ENCODE measurements around the gene MAP3K20. TPM values are rescaled to one million over a fixed set of nuclear protein-coding genes. Genes with fewer than 3 reads are reported as not detected.

MAP3K20 gene
- polyA plus RNA-seq, 1 of the 3 experiments (the other 2 are of a cell fraction), result 8.5 TPM

DNA sequence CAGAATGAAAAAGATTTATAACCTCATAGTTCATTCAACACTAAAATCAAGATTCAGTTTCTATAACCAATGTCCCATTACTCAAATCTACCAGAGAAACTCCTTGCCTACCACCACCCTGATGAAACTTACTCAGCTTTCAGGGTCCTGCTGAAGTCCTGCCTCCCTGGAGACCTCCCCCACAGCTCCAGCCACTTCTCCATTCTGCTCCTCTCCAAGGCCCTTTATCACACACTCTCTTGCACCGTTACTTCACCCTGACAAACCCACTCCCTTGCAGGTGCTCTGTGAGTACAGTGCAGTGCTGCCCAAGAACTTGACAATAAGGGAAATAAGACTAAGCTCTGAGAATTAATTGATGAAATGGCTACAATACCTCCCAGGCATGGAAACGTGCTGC, 195.5 kb downstream of the MAP3K20 start:
- Histone ChIP-seq H3K27ac (ENCODE audit: low read depth in 2 of 2, low read length in 1 of 2) (no peak overlapping the region), H3K79me2 (ENCODE audit: insufficient read depth) (no peaks in the 10 kb centered on the region), H3K27me3 (ENCODE audit: insufficient read depth) (no peaks in the 10 kb centered on the region), H3K36me3 (replicated peaks in 1 of 2; ENCODE audit: control insufficient read depth in 1 of 2, insufficient read depth in 2 of 2, low read length in 1 of 2) (no peaks in the 10 kb centered on the region), H4K20me1 (ENCODE audit: insufficient read depth) (no peaks in the 10 kb centered on the region), H3K9me2 (no peaks in the 10 kb centered on the region), H3K4me1 (ENCODE audit: control insufficient read depth in 1 of 2, insufficient read depth in 2 of 2, low read depth in 1 of 2, low read length in 1 of 2) (no peaks in the 10 kb centered on the region; a peak in 1 of 4 replicates), H2AFZ (ENCODE audit: low read depth) (no peak overlapping the region), H3K9ac (no peak overlapping the region), H3F3A (replicated peaks; ENCODE audit: insufficient read depth) (no peaks in the 10 kb centered on the region), H3K9me3 (no peaks in the 10 kb centered on the region), H3K4me3 (ENCODE audit: low read depth in 2 of 2, low read length in 1 of 2) (no peak overlapping the region), H3K4me2 (no peak overlapping the region)
- TF ChIP-seq, protein P1, sequence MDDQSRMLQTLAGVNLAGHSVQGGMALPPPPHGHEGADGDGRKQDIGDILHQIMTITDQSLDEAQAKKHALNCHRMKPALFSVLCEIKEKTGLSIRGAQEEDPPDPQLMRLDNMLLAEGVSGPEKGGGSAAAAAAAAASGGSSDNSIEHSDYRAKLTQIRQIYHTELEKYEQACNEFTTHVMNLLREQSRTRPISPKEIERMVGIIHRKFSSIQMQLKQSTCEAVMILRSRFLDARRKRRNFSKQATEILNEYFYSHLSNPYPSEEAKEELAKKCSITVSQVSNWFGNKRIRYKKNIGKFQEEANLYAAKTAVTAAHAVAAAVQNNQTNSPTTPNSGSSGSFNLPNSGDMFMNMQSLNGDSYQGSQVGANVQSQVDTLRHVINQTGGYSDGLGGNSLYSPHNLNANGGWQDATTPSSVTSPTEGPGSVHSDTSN (IDR thresholded peaks at IDR 0.05), result no peak
- no peak for TF ChIP-seq NFIC (IDR thresholded peaks at IDR 0.05; ENCODE audit: borderline replicate concordance)
- TF ChIP-seq GATA2 (CRISPR knock-in tag; IDR thresholded peaks at IDR 0.05), result no peak
- no peak for TF ChIP-seq TAF1 (IDR thresholded peaks at IDR 0.05; ENCODE audit: borderline replicate concordance, low read depth, low read length)
- TF ChIP-seq CHD2 (IDR thresholded peaks at IDR 0.05; ENCODE audit: low read length, partially characterized antibody), result no peak
- no peak for TF ChIP-seq ELF1 (IDR thresholded peaks at IDR 0.05)
- no peak for TF ChIP-seq RXRA (IDR thresholded peaks at IDR 0.05; ENCODE audit: borderline replicate concordance, low read depth)
- no peak for TF ChIP-seq RFX5 (IDR thresholded peaks at IDR 0.05; ENCODE audit: low read length)
- TF ChIP-seq, protein P2, sequence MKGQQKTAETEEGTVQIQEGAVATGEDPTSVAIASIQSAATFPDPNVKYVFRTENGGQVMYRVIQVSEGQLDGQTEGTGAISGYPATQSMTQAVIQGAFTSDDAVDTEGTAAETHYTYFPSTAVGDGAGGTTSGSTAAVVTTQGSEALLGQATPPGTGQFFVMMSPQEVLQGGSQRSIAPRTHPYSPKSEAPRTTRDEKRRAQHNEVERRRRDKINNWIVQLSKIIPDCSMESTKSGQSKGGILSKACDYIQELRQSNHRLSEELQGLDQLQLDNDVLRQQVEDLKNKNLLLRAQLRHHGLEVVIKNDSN (IDR thresholded peaks at IDR 0.05; ENCODE audit: borderline replicate concordance, low read depth), result no peak
- TF ChIP-seq, protein P3, sequence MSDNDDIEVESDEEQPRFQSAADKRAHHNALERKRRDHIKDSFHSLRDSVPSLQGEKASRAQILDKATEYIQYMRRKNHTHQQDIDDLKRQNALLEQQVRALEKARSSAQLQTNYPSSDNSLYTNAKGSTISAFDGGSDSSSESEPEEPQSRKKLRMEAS (IDR thresholded peaks at IDR 0.05; ENCODE audit: low read depth), result no peak
- TF ChIP-seq POLR2AphosphoS5 (IDR thresholded peaks at IDR 0.05; ENCODE audit: low read depth, low read length), result no peak
- ChIA-PET CTCF (interaction anchor here (0.7 to 1.0 kb wide), 2 partner anchors 9 to 339 kb away, joined by 3 read pairs; no protein-coding TSS in a partner anchor), POLR2A (no interaction called here)
- 76% methylated on average over 2 of the region's 2 CpGs for WGBS (ENCODE audit: low lambda C conversion rate)
- no peak for DNase-seq

DNA sequence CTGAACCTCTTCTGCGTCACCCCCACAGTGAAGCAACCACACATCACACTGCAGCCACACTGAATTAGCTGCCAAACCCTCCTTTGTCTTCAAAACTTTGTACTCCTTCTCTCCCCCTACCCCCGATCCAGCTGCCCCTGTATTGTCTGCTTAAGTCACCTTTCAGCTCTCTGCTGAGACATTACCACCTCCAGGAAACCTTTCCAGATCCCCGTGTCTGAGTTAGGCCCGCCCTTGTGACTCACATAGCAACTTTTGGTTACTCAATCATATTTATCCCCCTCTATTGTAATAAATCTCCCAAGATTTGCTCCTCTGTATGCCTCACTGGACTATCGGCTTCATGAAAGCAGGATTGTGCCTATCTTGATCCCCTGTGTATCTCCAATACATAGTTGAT, 196.2 kb downstream of the MAP3K20 start:
- POLR2A ChIA-PET, result no interaction called here

More for the DNA sequence above, 196.2 kb downstream of the MAP3K20 start:
- Histone ChIP-seq H3K4me1 (ENCODE audit: control insufficient read depth in 1 of 2, insufficient read depth in 2 of 2, low read depth in 1 of 2, low read length in 1 of 2) (no peaks in the 10 kb centered on the region; a peak in 1 of 4 replicates), H3K9me2 (no peaks in the 10 kb centered on the region), H3K79me2 (ENCODE audit: insufficient read depth) (no peaks in the 10 kb centered on the region), H4K20me1 (ENCODE audit: insufficient read depth) (no peaks in the 10 kb centered on the region), H3K4me3 (ENCODE audit: low read depth in 2 of 2, low read length in 1 of 2) (no peak overlapping the region), H3K4me2 (no peak overlapping the region), H3K27me3 (ENCODE audit: insufficient read depth) (no peaks in the 10 kb centered on the region), H3K27ac (ENCODE audit: low read depth in 2 of 2, low read length in 1 of 2) (no peak overlapping the region), H3K9me3 (no peaks in the 10 kb centered on the region), H2AFZ (ENCODE audit: low read depth) (no peak overlapping the region), H3K36me3 (replicated peaks in 1 of 2; ENCODE audit: control insufficient read depth in 1 of 2, insufficient read depth in 2 of 2, low read length in 1 of 2) (no peaks in the 10 kb centered on the region), H3F3A (replicated peaks; ENCODE audit: insufficient read depth) (no peaks in the 10 kb centered on the region), H3K9ac (no peak overlapping the region)
- no peak for TF ChIP-seq MXI1 (IDR thresholded peaks at IDR 0.05; ENCODE audit: low read depth, low read length)
- TF ChIP-seq EP300 (IDR thresholded peaks at IDR 0.05; ENCODE audit: borderline replicate concordance in 1 of 2, low read depth in 1 of 2, low read length in 1 of 2), result no peak
- TF ChIP-seq NFIC (IDR thresholded peaks at IDR 0.05; ENCODE audit: borderline replicate concordance), result no peak
- TF ChIP-seq, protein P4, sequence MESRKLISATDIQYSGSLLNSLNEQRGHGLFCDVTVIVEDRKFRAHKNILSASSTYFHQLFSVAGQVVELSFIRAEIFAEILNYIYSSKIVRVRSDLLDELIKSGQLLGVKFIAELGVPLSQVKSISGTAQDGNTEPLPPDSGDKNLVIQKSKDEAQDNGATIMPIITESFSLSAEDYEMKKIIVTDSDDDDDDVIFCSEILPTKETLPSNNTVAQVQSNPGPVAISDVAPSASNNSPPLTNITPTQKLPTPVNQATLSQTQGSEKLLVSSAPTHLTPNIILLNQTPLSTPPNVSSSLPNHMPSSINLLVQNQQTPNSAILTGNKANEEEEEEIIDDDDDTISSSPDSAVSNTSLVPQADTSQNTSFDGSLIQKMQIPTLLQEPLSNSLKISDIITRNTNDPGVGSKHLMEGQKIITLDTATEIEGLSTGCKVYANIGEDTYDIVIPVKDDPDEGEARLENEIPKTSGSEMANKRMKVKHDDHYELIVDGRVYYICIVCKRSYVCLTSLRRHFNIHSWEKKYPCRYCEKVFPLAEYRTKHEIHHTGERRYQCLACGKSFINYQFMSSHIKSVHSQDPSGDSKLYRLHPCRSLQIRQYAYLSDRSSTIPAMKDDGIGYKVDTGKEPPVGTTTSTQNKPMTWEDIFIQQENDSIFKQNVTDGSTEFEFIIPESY (IDR thresholded peaks at IDR 0.05; ENCODE audit: borderline replicate concordance, low read depth), result no peak
- TF ChIP-seq SIN3A (IDR thresholded peaks at IDR 0.05; ENCODE audit: borderline replicate concordance, low read depth, low read length), result no peak
- no peak for TF ChIP-seq CHD2 (IDR thresholded peaks at IDR 0.05; ENCODE audit: low read length, partially characterized antibody)
- no peak for TF ChIP-seq TEAD4 (IDR thresholded peaks at IDR 0.05; ENCODE audit: borderline replicate concordance, insufficient read depth)
- CTCF ChIA-PET, result interaction anchor here (0.7 kb wide), 1 partner anchor 340 kb away, joined by 3 read pairs; no protein-coding TSS in a partner anchor
- 72% methylated on average over 5 of the region's 5 CpGs for WGBS (ENCODE audit: low lambda C conversion rate)
- no peak for DNase-seq

Measured in SK-N-SH (cell line).